ENCODE data around the gene SMURF1.

DNA sequence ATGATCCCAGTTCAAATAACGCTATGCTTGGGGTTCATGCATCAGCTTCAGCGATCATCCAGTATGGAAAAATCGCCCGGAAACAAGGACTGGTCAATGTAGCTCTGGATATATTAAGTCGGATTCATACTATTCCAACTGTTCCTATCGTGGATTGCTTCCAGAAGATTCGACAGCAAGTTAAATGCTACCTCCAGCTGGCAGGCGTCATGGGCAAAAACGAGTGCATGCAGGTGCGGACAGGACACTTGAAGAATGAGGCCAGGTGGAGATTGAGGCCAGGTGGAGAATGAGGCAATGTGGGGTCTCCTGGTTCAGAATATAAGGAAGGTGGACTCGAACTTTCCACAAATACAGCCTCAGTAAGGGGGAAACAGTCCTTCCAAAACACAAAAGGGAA is 159.8 kb downstream of the SMURF1 start:
- no peak for TF ChIP-seq EZH2 (IDR thresholded peaks at IDR 0.05; ENCODE audit: borderline replicate concordance, low read length)
- TF ChIP-seq, protein P1, sequence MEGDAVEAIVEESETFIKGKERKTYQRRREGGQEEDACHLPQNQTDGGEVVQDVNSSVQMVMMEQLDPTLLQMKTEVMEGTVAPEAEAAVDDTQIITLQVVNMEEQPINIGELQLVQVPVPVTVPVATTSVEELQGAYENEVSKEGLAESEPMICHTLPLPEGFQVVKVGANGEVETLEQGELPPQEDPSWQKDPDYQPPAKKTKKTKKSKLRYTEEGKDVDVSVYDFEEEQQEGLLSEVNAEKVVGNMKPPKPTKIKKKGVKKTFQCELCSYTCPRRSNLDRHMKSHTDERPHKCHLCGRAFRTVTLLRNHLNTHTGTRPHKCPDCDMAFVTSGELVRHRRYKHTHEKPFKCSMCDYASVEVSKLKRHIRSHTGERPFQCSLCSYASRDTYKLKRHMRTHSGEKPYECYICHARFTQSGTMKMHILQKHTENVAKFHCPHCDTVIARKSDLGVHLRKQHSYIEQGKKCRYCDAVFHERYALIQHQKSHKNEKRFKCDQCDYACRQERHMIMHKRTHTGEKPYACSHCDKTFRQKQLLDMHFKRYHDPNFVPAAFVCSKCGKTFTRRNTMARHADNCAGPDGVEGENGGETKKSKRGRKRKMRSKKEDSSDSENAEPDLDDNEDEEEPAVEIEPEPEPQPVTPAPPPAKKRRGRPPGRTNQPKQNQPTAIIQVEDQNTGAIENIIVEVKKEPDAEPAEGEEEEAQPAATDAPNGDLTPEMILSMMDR (IDR thresholded peaks at IDR 0.05; ENCODE audit: low read length): no peak
